ENCODE data around the gene SOCS7. TPM values are rescaled to one million over a fixed set of nuclear protein-coding genes. Genes with fewer than 3 reads are reported as not detected.

SOCS7 gene
- total and polyA plus RNA-seq, 2 of the 4 experiments (the other 2 are of a cell fraction): 6.5 to 6.8 TPM

DNA sequence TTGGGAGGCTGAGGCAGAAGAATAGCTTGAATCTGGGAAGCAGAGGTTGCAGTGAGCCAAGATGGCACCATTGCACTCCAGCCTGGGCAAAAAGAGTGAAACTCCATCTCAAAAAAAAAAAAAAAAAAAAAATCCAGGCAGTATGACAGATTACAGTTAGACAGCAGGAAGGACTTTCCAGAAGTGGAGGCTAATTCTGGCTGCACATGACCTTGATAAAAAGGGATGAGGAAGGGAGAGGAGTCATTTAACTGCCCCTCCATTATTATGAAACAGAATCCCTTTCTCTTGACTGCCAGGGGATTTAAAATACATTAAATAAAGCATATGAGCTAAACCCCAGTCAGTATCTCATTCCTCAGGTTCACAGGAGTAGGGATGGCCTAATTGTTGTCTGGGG is 74.8 kb downstream of the SOCS7 start:
- no peaks in the 10 kb centered on the region for H3K27me3 ChIP-seq (ENCODE audit: control insufficient read depth, insufficient read depth, low read length)
- no peak overlapping the region for H2AFZ ChIP-seq (replicated peaks; ENCODE audit: low read length, poor library complexity)
- H3K9ac ChIP-seq (ENCODE audit: low read depth, low read length): no peak overlapping the region; the same call in 1 of the 2 replicates
- H2BK20ac ChIP-seq (ENCODE audit: low read depth, low read length): peak overlapping the region; percentile 16; the same call in 1 of the 2 replicates
- H3K27ac ChIP-seq (ENCODE audit: insufficient read depth, low read length): no peak overlapping the region
- no peak overlapping the region for H3K56ac ChIP-seq (ENCODE audit: extremely low read depth, insufficient read depth, low read length)
- peak overlapping the region; percentile 23; the same call in 1 of the 2 replicates for H3K23ac ChIP-seq (ENCODE audit: low read depth, low read length)
- H4K8ac ChIP-seq (ENCODE audit: low read depth in 2 of 2, low read length in 2 of 2): peak overlapping the region in 1 of 2 experiments; percentile 19; a peak in 1 of 4 replicates
- H3K9me3 ChIP-seq (ENCODE audit: control insufficient read depth, insufficient read depth, low read length): no peaks in the 10 kb centered on the region
- peaks cover 27% of the 10 kb centered on the region for H4K20me1 ChIP-seq (ENCODE audit: insufficient read depth, low read length)
- no TSS peak for BruUV-seq (replicated peaks)
- 0 out of 3 replicates have a peak overlapping the region, but pooled peaks have one; percentile 5 for H2BK15ac ChIP-seq (ENCODE audit: low read depth, low read length)
- 0 out of 2 replicates have a peak overlapping the region, but pooled peaks have one; percentile 56 for H3K14ac ChIP-seq (replicated peaks; ENCODE audit: low read depth, low read length)
- peak overlapping the region; percentile 19; the same call in 1 of the 2 replicates for H2BK120ac ChIP-seq (ENCODE audit: low read depth, low read length)
- peak overlapping the region; percentile 8 for H2BK5ac ChIP-seq (ENCODE audit: low read depth, low read length, poor library complexity, severe bottlenecking)
- CTCF ChIA-PET: no interaction called here
- dilution Hi-C loops (cut with HindIII; ENCODE audit: low sequenced_read_pairs, unreplicated experiment): no loop called here
- H3K4me1 ChIP-seq (ENCODE audit: control insufficient read depth, insufficient read depth, low read length): peaks cover 38% of the 10 kb centered on the region
- no peaks in the 10 kb centered on the region for H3K36me3 ChIP-seq (ENCODE audit: control insufficient read depth, insufficient read depth, low read length)
- ATAC-seq (ENCODE audit: low read depth) (no peak), DNase-seq (no peak)
- H3K4ac ChIP-seq (ENCODE audit: low read depth, low read length): peak overlapping the region; percentile 31; the same call in 1 of the 2 replicates
- in situ Hi-C loops (cut with MboI; ENCODE audit: low sequenced_read_pairs): no loop called here
- POLR2A ChIA-PET (ENCODE audit: unreplicated experiment): interaction anchor here (0.7 kb wide), 1 partner anchor 187 kb away, joined by 11 read pairs; no protein-coding TSS in a partner anchor
- H2AK9ac ChIP-seq (replicated peaks; ENCODE audit: low read depth, low read length, poor library complexity): peak overlapping the region; percentile 75
- TF ChIP-seq SMC3 (IDR thresholded peaks at IDR 0.05; ENCODE audit: low read depth, low read length): no peak
- no peak for TF ChIP-seq POLR2A (IDR thresholded peaks at IDR 0.05; ENCODE audit: low read depth, low read length)
- TF ChIP-seq MAZ (IDR thresholded peaks at IDR 0.05; ENCODE audit: borderline replicate concordance, low read depth, low read length): no peak
- TF ChIP-seq, protein P1, sequence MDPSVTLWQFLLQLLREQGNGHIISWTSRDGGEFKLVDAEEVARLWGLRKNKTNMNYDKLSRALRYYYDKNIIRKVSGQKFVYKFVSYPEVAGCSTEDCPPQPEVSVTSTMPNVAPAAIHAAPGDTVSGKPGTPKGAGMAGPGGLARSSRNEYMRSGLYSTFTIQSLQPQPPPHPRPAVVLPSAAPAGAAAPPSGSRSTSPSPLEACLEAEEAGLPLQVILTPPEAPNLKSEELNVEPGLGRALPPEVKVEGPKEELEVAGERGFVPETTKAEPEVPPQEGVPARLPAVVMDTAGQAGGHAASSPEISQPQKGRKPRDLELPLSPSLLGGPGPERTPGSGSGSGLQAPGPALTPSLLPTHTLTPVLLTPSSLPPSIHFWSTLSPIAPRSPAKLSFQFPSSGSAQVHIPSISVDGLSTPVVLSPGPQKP (IDR thresholded peaks at IDR 0.05; ENCODE audit: borderline replicate concordance, low read depth, low read length): no peak
- TF ChIP-seq, protein P2, sequence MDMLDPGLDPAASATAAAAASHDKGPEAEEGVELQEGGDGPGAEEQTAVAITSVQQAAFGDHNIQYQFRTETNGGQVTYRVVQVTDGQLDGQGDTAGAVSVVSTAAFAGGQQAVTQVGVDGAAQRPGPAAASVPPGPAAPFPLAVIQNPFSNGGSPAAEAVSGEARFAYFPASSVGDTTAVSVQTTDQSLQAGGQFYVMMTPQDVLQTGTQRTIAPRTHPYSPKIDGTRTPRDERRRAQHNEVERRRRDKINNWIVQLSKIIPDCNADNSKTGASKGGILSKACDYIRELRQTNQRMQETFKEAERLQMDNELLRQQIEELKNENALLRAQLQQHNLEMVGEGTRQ (IDR thresholded peaks at IDR 0.05; ENCODE audit: low read depth, low read length): no peak
- TF ChIP-seq, protein P3, sequence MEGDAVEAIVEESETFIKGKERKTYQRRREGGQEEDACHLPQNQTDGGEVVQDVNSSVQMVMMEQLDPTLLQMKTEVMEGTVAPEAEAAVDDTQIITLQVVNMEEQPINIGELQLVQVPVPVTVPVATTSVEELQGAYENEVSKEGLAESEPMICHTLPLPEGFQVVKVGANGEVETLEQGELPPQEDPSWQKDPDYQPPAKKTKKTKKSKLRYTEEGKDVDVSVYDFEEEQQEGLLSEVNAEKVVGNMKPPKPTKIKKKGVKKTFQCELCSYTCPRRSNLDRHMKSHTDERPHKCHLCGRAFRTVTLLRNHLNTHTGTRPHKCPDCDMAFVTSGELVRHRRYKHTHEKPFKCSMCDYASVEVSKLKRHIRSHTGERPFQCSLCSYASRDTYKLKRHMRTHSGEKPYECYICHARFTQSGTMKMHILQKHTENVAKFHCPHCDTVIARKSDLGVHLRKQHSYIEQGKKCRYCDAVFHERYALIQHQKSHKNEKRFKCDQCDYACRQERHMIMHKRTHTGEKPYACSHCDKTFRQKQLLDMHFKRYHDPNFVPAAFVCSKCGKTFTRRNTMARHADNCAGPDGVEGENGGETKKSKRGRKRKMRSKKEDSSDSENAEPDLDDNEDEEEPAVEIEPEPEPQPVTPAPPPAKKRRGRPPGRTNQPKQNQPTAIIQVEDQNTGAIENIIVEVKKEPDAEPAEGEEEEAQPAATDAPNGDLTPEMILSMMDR (conservative IDR thresholded peaks at IDR 0.05; ENCODE audit: low read depth, low read length): no peak
- TF ChIP-seq RAD21 (IDR thresholded peaks at IDR 0.05; ENCODE audit: low read length): no peak
- TF ChIP-seq BHLHE40 (IDR thresholded peaks at IDR 0.05; ENCODE audit: low read depth, low read length): no peak
- TF ChIP-seq CEBPB (IDR thresholded peaks at IDR 0.05; ENCODE audit: low read depth, low read length): no peak
- TF ChIP-seq CHD1 (IDR thresholded peaks at IDR 0.05; ENCODE audit: low read depth, low read length): no peak
- no peak for TF ChIP-seq MAFK (IDR thresholded peaks at IDR 0.05; ENCODE audit: low read depth, low read length)
- TF ChIP-seq RFX5 (IDR thresholded peaks at IDR 0.05; ENCODE audit: low read depth, low read length): no peak
- TF ChIP-seq RCOR1 (IDR thresholded peaks at IDR 0.05; ENCODE audit: insufficient replicate concordance, low read length): no peak
- TF ChIP-seq MXI1 (IDR thresholded peaks at IDR 0.05; ENCODE audit: borderline replicate concordance, low read depth, low read length): no peak
- no peak overlapping the region; the same call in 1 of the 2 replicates for H4K5ac ChIP-seq (ENCODE audit: low read depth, low read length)
- H3K18ac ChIP-seq (ENCODE audit: low read depth, low read length): no peak overlapping the region
- H3K4me3 ChIP-seq (ENCODE audit: insufficient read depth, low read depth, low read length): no peak overlapping the region
- H3K9me1 ChIP-seq (ENCODE audit: insufficient read depth, low read length): peaks cover 19% of the 10 kb centered on the region
- peaks cover 16 to 46% of the 10 kb centered on the region in 2 experiments for H3K79me1 ChIP-seq (ENCODE audit: low read depth in 1 of 2, low read length in 2 of 2)
- H3K4me2 ChIP-seq (ENCODE audit: low read depth, low read length): no peak overlapping the region
- H2AK5ac ChIP-seq (ENCODE audit: low read depth, low read length): 0 out of 2 replicates have a peak overlapping the region, but pooled peaks have one; percentile 31
- intact Hi-C loops (cut with micrococcal nuclease): no loop called here
- no peak overlapping the region for H4K91ac ChIP-seq (ENCODE audit: insufficient read depth, low read depth, low read length)
